AG04450 (cell line): Measurements from ENCODE around the gene ABCB11. TPM values are rescaled to one million over a fixed set of nuclear protein-coding genes. Genes with fewer than 3 reads are reported as not detected.

Experiments
- CTCF ChIA-PET: fragments of 300-600, 350-600 bp; formaldehyde crosslinking; extraction: SDS; loops from one replicate; lab custom pipeline; 2022; ENCODE audit warnings: antibody characterized with exemption, inconsistent platforms; lab: Charles Lee
- POLR2A ChIA-PET: fragments of 350-600 bp; formaldehyde crosslinking; extraction: SDS; loops from one replicate; lab custom pipeline; 2021; ENCODE audit warnings: antibody characterized with exemption, inconsistent platforms; lab: Yijun Ruan, JAX
- DNase-seq: peaks from one replicate; pipeline ENCODE4 v3.0.0-alpha.2; 2011; ENCODE audit warnings: low read depth, low spot score
- H3K27ac ChIP-seq: one replicate; pipeline ENCODE4 v1.5.1; 2012; ENCODE audit warnings: low read depth, low read length, control low read depth
- H3K27me3 ChIP-seq: one replicate; pipeline ENCODE4 v1.6.0; 2012; ENCODE audit warnings: low read length; ENCODE audit not compliant: control insufficient read depth, insufficient read depth
- H3K4me3 ChIP-seq: 2 replicates; pipeline ENCODE4 v1.5.1; 2011; ENCODE audit warnings: mild to moderate bottlenecking, low read depth, low read length, control low read depth
- H3K9me3 ChIP-seq: 2 replicates; pipeline ENCODE4 v1.5.1; 2012; ENCODE audit warnings: low read length; ENCODE audit not compliant: control insufficient read depth, insufficient read depth
- CTCF ChIP-seq: IDR thresholded peaks from 2 replicates; pipeline ENCODE4 v1.5.1; 2011; ENCODE audit warnings: low read depth, low read length, control low read depth, inconsistent platforms
- polyA plus RNA-seq: library from polyadenylated mRNA; depleted of rRNA; stranded (reverse); fragments of >200 nt; gene quantifications from 2 replicates; pipeline ENCODE4 v1.2.3, GENCODE V29; 2011

ABCB11 gene
- polyA plus RNA-seq, 1 experiment: not detected

- Histone ChIP-seq H3K9me3 (no peaks in the 10 kb centered on the region), H3K4me3 (no peak within 1 kb of the TSS), H3K27ac (no peak within 1 kb of the TSS), H3K27me3 (peaks cover 6% of the 10 kb centered on the region)
- TF ChIP-seq CTCF: no peak
- ChIA-PET POLR2A (no interaction called here), CTCF (no interaction called here)
- no peak for DNase-seq
Measured at GRCh38 chr2:168901003-168901402, 130.1 kb downstream of the ABCB11 start, which contains the start of gene G6PC2. TSS of gene G6PC2 (plus strand) at chr2:168901291. CDS start at chr2:168901332, 41 bp downstream.

GRCh38 chr2:168897449-168897848 lies 133.7 kb downstream of the ABCB11 start:
- Histone ChIP-seq H3K27me3 (peaks cover 6% of the 10 kb centered on the region), H3K9me3 (no peaks in the 10 kb centered on the region), H3K27ac (no peak overlapping the region), H3K4me3 (no peak overlapping the region)
- ChIA-PET CTCF (no interaction called here), POLR2A (no interaction called here)
- no peak for TF ChIP-seq CTCF
- DNase-seq: no peak

GRCh38 chr2:168896783-168897182 lies 134.3 kb downstream of the ABCB11 start:
- Histone ChIP-seq H3K9me3 (no peaks in the 10 kb centered on the region), H3K27ac (no peak overlapping the region), H3K4me3 (no peak overlapping the region), H3K27me3 (peaks cover 9% of the 10 kb centered on the region)
- no peak for DNase-seq
- ChIA-PET POLR2A (no interaction called here), CTCF (no interaction called here)
- TF ChIP-seq CTCF: no peak

- Histone ChIP-seq H3K27me3 (peaks cover 7% of the 10 kb centered on the region), H3K4me3 (no peak overlapping the region), H3K9me3 (no peaks in the 10 kb centered on the region), H3K27ac (no peak overlapping the region)
- POLR2A ChIA-PET: no interaction called here
- CTCF ChIA-PET: no interaction called here
- no peak for DNase-seq
- no peak for TF ChIP-seq CTCF
Measured at GRCh38 chr2:168895771-168896170, 135.4 kb downstream of the ABCB11 start.

GRCh38 chr2:168894720-168895119 lies 136.4 kb downstream of the ABCB11 start:
- ChIA-PET POLR2A (no interaction called here), CTCF (no interaction called here)
- no peak for TF ChIP-seq CTCF
- Histone ChIP-seq H3K27ac (no peak overlapping the region), H3K27me3 (peaks cover 5% of the 10 kb centered on the region), H3K4me3 (no peak overlapping the region), H3K9me3 (no peaks in the 10 kb centered on the region)
- no peak for DNase-seq
